Middle frontal gyrus (tissue), 1 donor: ENCODE results near the gene MRPL17.
A peak's percentile ranks its signal among the peaks of the same experiment; 100 is the strongest.
"Not testable (repeated sequence)": the region's sequence is repeated elsewhere in the genome, so short reads cannot be mapped to it uniquely, and the experiment has no call there.

Source experiments
- DNase-seq: peaks from one replicate; pipeline ENCODE4 v3.0.0-alpha.2; 2015; ENCODE audit warnings: low spot score; ENCODE audit errors: extremely low spot score

MRPL17 gene

DNA sequence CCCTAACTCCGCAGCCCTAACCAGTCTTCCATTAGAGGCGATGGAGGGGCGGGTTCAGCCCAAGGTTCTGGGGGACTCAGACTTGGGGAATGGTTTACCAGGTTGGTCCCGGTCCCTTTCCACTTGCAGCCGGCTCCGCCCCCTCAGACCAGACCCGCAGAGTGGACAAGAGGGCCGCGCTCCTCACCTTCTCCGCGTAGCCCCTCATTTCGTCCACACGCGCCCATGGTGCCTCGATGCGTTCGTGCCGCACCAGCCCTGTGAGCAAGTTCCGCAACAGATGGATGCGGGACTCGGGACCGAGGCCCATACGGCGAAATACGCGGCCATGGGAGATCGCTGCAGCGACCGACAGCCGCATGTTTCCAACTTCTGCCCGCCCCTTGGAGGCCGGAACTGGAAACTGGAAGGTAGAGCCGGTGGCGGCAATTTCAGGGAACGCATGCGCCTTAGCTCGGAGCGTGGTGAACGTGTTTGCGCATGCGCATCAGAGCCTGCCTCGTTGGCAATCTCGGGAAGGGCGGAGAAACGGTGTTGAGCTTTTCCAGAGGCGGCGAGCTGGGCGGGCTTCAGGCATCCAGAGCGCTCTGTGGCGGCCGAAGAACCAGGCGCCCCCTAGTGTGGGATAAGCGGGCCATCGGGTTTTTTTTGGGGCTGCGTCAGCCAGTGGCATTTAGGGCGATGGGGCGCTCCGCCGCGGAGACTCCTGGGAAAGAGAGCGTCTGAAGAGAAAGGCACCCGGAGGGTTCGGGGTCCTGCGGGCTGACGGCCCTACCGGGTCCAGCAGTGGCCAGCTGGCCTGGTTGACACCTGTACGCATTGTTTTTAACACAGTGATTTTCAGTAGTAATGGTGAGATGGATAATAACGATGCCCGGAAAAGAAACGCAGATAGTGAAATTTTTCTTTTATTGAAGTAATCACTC, at the start of gene MRPL17:
MRPL17 (minus strand) TSS at position 405 of the 926 bp plus-strand sequence; CDS start at position 361, 44 bp downstream.
- peak; percentile 98 for DNase-seq

DNA sequence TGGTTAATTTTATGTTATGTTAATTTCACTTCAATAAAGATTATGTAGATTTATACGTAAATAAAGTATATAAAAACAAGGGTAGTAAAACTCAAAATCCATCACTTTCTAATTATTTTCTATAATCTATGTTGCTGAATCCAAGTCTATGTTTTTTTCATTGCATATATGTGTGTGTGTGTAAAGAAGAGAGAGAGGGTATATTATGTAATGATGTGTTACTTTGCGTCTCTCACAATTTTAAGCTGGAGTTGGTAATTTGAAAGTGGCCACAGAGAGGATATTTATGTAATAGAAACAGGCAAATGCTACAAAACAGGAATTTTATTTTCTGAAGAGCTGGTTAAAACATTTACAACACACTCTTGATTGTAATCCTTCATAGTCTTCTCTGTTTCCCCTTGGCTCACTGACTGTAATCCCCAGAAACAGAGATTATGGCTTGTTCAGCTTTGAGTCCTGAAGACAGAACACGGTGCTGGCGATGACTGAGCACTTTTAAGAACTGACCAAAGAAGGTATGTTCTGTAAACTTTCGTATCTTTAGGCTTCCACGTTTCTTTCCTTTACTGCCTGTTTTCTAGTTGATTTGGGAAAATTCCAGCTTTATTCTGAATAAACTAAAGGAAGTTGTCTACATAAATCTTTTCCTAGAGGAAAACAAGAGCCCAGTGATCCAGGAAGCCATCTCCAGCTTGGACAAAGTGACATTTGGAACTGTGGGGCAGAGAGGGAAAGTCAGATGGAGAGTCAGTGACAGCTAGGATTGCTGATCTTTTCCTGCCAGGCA, 45.0 kb upstream of the MRPL17 start:
- DNase-seq: no peak

- no peak for DNase-seq
Observed at GRCh38 chr11:6725386-6725896, 42.3 kb upstream of the MRPL17 start.

- DNase-seq: no peak
Observed at GRCh38 chr11:6724013-6724412, 40.9 kb upstream of the MRPL17 start.

DNA sequence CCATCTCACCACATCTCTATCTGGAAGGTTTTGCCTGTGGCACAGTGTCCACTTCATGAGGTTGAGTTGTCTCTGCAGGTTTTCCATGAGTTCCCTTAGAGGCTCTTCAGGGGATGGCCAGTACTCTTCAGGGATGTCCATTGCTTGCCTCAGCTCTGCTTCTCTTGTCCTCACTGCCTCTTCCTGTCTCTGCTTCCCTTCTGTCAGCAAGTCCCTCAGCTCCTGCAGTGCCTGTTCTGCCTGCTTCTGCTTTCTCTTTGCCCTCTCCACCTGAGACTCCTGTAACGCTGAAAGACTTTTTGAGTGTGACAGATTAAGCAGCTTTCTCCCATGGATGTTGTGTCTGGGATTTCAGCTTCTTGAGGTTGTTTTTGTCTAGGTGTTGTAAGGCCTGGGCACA, 38.2 kb upstream of the MRPL17 start:
- DNase-seq: no peak

DNA sequence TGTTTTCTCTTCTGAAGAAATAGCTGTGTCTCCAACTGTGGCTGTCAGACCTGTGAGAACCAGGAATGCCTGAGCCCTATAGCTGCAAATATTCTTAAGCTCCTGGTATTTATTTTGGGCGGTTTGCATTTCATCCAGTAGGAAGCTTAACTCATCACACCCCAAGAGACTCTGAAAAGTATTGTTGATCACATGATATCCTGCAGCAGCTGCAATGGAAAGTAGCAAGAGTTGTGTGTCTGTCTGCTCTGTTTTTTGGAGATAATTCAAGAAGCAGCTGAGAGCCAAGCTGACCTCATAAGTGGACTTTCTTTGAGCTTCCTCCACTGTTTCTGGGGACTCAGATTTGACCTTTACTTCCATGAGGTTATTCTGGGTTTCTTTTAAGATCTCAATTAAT, 36.4 kb upstream of the MRPL17 start:
- DNase-seq: no peak

GRCh38 chr11:6717426-6717825, 34.3 kb upstream of the MRPL17 start:
- no peak for DNase-seq

DNA sequence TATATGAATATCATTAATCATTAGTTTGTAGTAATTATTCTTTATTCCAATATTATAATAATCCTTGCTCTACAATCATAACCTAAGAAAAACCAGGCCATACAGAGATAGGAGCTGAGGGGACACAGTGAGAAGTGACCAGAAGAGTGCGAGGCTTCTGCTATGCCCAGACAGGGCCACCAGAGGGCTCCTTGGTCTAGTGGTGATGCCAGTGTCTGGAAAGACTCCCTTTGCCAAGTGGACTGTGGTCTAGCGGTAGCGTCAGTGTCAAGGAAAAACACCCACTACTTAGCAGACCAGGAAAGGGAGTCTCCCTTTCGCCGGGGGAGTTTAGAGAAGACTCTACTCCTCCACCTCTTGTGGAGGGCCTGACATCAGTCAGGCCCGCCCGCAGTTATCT, 28.4 kb upstream of the MRPL17 start:
- not testable (repeated sequence) for DNase-seq

DNA sequence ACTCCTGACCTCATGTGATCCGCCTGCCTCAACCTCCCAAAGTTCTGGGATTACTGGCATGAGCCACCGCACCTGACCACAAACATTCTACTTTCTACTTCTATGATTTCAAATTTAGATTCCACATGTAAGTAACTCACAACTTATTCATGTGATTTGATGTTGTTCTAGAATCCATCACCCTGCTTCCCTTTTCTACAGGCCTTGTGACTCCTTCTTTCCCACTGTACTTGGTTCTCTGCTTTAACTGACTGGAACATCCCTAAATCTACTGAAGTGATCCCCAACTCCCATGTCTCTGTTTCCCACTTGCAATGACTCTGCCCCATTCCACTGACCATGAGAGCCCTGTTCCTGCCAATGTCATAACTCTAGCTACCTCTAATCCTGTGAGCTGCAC, 25.7 kb upstream of the MRPL17 start:
- no peak for DNase-seq

DNA sequence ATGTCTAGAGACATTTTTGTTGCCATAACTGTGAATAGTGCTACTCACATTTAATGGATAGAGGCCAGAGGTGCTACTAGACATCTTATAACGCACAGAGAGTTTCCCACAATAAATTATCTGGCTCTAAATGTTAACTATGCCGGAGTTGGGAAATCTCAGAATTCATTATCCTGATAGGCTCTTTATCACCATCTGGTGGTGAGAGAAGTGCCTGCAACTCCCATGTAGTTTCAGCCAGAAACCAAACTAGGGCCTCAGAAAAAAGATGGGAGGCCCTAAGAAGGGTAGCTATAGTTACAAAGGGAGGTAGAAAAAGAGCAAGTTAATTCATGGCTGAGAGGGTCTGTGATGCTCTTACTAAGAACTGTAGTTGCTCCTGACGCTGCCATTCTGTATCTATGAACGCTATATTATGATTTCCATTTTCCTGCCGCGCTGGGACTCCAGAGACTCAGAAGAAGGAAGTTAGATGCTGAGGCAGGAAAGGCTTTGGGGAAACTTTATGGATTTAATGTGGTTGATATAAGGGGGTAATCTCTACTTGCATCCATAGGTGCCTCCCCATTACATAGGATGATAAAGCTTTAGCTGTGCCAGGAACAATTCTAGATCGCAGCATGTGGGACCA, 22.9 kb upstream of the MRPL17 start:
- no peak for DNase-seq

GRCh38 chr11:6703247-6704063, 20.3 kb upstream of the MRPL17 start:
- peak; percentile 61 for DNase-seq

GRCh38 chr11:6701955-6702354, 18.8 kb upstream of the MRPL17 start:
- not testable (repeated sequence) for DNase-seq

DNA sequence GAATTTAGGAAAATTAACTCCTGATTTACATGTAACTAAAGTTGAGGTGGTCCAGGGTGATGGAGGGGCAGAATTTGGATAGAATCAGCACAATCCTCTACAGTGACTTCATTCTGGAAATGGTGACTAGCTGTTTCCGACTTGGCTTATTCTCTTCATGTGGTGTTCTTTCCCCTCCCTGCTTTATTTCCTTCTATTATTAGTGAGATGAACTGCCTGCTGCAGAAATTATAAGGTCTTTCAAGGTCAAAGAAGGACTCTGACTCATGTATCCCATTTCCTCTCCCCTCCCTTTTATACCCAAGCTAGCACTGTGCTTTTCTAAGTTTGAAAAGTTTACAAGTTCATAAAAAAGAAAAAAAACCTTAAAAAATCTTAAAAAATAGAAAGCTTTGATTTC, 12.2 kb upstream of the MRPL17 start:
- no peak for DNase-seq

DNA sequence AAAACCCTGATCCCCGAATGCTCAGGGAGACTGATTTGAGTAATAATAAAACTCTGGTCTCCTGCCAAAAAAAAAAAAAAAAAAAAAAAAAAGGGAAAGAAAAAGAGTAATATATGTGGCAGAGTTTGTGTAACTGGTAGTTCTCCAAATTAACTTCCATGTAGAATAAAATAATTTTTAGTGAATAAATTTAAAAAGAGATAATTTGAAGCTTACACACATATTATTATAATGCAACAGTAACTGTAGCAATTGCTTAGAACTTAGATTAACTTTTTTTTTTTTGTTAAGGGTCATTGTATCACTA, 11.0 kb upstream of the MRPL17 start:
- DNase-seq: no peak

DNA sequence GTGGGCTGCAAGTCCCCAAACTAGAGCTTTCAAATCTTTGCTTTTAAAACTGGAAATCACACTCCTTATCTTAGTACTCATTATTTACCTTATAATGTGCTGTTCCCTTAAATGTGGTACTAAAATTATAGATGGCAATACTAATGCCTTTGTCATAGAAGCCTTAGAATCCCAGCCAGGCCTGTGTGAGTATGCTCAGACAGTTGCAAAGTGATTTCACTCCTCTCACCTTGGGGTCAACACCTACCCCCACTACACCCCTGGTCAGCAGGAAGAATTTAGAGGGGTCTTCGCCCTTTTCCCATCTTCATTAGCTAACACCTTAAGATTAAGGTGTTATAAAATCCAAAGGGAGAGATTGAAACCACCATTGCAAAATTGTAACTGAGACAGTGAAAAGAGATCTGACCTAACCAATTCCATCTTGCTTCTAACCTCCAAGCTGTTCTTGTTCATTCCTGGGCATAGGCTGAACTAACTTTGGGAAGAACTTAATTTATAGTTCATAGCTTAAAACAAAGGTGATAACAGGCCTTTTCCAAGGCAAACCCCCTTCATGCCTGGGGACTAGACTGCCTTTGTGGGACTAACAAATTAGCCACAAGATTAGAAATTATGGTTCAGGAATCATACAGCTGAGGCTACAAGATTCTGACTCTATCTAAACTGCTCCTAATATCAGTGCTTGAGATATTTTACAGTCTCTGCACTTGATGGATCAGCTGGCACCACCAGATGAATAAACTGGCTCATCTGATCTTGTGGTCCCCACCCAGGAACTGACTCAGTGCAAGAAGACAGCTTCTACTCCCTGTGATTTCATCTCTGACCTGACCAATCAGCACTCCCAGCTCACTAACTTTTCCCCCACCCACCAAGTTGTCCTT, 10.4 kb upstream of the MRPL17 start:
- DNase-seq: no peak

DNA sequence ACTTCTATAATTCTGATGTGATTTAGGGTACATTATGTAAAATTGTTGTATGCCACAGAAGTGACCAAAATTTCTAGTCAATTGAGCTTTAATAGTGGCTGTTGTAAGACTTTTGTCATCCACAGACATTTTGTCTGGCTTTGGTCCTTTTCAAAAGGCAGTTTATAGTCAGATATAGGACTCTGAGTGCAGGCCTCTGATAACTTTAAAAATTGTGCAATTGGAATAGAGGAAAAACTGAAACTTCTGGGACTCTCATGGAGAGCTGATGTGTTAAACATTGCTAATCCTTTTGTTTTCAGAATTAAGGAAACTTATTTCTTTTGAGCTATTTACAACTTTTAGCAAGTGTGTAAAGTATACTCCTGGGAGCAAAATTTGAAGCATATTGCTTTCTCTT, 9.0 kb upstream of the MRPL17 start:
- no peak for DNase-seq

DNA sequence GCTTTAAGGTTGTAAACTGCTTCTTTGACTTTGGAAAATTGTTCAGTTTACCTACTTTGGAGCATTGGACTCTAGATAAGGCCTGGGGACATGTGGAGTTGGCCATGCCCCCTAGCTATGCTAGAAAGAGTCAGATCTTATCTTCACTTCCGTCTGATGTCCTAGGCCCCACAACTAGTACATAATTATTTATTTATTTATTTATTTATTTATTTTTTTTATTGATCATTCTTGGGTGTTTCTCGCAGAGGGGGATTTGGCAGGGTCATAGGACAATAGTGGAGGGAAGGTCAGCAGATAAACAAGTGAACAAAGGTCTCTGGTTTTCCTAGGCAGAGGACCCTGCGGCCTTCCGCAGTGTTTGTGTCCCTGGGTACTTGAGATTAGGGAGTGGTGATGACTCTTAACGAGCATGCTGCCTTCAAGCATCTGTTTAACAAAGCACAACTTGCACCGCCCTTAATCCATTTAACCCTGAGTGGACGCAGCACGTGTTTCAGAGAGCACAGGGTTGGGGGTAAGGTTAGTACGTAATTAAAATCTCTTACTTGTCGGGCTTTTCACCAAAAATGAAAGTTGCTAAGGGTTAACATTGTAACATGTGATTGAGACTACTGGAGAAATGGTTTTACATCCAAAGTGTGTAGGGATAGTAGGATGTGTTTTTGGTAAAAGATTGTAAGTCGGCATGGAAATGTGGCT, 7.4 kb upstream of the MRPL17 start:
- DNase-seq: not testable (repeated sequence)

DNA sequence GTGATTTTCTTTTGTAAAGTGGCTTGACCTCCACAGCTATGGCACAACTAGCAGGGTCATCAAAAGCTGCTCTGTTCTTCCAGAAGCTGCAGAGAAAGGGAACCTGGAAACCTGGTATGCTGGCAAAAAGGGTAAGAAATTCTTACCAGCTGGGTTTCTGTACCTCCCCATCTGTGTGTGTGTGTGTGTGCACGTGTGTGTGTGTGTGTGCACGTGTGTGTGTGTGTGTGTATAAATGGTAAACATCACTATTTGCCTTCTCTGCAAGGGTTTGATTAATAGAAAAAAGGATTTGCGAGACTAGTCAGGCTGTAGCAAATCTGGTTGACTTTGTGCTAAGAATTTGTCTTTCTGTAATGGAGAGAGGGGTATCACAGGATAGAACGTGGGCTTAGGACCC, 4.7 kb upstream of the MRPL17 start:
- no peak for DNase-seq

GRCh38 chr11:6686006-6686405, 2.9 kb upstream of the MRPL17 start:
- no peak for DNase-seq
